Measurements from ENCODE around the gene EXD2. TPM values are rescaled to one million over a fixed set of nuclear protein-coding genes. Genes with fewer than 3 reads are reported as not detected.

Gene EXD2
- total and polyA plus RNA-seq, 2 of the 13 experiments (the other 11 are each of a cell fraction or from before 2014, with no cell fraction given), result 9.5 to 15.1 TPM

DNA sequence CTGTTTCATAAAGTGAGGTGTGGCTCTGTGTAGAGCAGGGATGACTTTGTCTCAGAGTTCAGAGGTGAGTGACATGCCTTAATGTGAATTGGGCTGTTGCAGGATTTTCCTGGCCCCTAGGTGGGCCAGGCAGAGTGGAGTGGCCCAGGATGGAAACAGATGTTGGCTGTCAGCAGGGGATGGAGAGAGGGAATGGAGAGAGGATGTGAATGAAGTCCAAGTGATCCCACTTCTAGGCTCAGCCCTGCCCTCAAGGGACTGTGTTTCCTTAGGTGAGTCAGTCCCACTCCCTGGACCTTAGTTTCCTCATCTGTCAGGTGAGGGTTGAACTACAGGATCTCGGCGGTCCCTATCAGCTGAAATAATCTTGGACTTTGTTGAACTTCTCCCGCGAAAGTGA is 76.2 kb downstream of the EXD2 start (continued):
- TF ChIP-seq, protein P1, sequence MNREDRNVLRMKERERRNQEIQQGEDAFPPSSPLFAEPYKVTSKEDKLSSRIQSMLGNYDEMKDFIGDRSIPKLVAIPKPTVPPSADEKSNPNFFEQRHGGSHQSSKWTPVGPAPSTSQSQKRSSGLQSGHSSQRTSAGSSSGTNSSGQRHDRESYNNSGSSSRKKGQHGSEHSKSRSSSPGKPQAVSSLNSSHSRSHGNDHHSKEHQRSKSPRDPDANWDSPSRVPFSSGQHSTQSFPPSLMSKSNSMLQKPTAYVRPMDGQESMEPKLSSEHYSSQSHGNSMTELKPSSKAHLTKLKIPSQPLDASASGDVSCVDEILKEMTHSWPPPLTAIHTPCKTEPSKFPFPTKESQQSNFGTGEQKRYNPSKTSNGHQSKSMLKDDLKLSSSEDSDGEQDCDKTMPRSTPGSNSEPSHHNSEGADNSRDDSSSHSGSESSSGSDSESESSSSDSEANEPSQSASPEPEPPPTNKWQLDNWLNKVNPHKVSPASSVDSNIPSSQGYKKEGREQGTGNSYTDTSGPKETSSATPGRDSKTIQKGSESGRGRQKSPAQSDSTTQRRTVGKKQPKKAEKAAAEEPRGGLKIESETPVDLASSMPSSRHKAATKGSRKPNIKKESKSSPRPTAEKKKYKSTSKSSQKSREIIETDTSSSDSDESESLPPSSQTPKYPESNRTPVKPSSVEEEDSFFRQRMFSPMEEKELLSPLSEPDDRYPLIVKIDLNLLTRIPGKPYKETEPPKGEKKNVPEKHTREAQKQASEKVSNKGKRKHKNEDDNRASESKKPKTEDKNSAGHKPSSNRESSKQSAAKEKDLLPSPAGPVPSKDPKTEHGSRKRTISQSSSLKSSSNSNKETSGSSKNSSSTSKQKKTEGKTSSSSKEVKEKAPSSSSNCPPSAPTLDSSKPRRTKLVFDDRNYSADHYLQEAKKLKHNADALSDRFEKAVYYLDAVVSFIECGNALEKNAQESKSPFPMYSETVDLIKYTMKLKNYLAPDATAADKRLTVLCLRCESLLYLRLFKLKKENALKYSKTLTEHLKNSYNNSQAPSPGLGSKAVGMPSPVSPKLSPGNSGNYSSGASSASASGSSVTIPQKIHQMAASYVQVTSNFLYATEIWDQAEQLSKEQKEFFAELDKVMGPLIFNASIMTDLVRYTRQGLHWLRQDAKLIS (CRISPR knock-in tag; IDR thresholded peaks at IDR 0.05), result no peak
- TF ChIP-seq TBX2 (CRISPR knock-in tag; IDR thresholded peaks at IDR 0.05; ENCODE audit: borderline replicate concordance) (no peak), LCORL (IDR thresholded peaks at IDR 0.05) (no peak), LCORL (CRISPR knock-in tag; IDR thresholded peaks at IDR 0.05) (no peak), ZNF891 (CRISPR knock-in tag; IDR thresholded peaks at IDR 0.05) (no peak), REL (CRISPR knock-in tag; conservative IDR thresholded peaks at IDR 0.05) (no peak), SIN3B (IDR thresholded peaks at IDR 0.05; ENCODE audit: low read length) (no peak)

DNA sequence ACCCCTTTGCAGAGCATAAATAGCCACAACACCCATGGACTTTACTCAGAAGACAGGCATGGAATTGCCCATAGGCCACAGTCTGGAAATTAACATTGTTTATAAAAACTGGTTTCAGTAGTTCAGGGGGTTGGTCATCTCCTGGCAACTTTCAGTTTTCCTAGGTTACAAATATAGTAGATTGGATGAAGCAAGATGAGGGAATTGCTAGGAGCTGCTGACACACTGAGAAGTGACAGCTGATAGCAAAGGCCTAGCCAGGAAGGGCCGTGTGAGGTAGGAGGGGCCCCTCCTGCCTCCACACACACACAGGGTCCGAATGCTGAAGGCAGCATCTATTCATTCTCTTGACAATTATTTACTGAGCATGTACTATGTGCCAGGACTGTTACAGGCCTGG is 76.9 kb downstream of the EXD2 start:
- H3K36me3 ChIP-seq (replicated peaks in 1 of 2; ENCODE audit: control insufficient read depth in 1 of 2, insufficient read depth in 2 of 2, low read length in 2 of 2), result no peaks in the 10 kb centered on the region
- no peaks in the 10 kb centered on the region for H4K20me1 ChIP-seq (ENCODE audit: insufficient read depth, low read length)
- H3K4me1 ChIP-seq (ENCODE audit: insufficient read depth, low read length), result peaks cover 15% of the 10 kb centered on the region
- in situ Hi-C loops (cut with HindIII; ENCODE audit: extremely low pct_ligation_motif_present, low pct_unique_long_range_greater_than_20kb), result no loop called here
- H3K27ac ChIP-seq (ENCODE audit: extremely low read length, insufficient read depth, low read length), result no peak overlapping the region
- BruUV-seq (replicated peaks), result no TSS peak
- H3K27me3 ChIP-seq (ENCODE audit: control insufficient read depth in 1 of 2, insufficient read depth in 2 of 2, low read length in 2 of 2), result peaks cover 1 to 21% of the 10 kb centered on the region in 2 experiments; a peak in 3 of 5 replicates
- no peak overlapping the region for H3K9ac ChIP-seq (ENCODE audit: insufficient read depth, low read depth, low read length)
- WGBS (ENCODE audit: low lambda C conversion rate), result 8% methylated on average over 2 of the region's 2 CpGs
- no peak for FAIRE-seq
- no peak overlapping the region for H2AFZ ChIP-seq (ENCODE audit: low read length)
- no peak overlapping the region for H3K4me3 ChIP-seq (replicated peaks in 1 of 3; ENCODE audit: insufficient read depth in 1 of 3, low read depth in 2 of 3, low read length in 3 of 3)
- no peaks in the 10 kb centered on the region for H3K9me3 ChIP-seq (ENCODE audit: low read length)
- CTCF ChIA-PET (ENCODE audit: low intra/inter-chr PET ratio, low total read pairs), result no interaction called here
- DNase-seq (ENCODE audit: low spot score), result no peak
- no peaks in the 10 kb centered on the region for H3K79me2 ChIP-seq (ENCODE audit: insufficient read depth, low read length)
- intact Hi-C loops (cut with micrococcal nuclease; ENCODE audit: unreplicated experiment), result no loop called here
- TF ChIP-seq, protein P2, sequence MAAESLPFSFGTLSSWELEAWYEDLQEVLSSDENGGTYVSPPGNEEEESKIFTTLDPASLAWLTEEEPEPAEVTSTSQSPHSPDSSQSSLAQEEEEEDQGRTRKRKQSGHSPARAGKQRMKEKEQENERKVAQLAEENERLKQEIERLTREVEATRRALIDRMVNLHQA (CRISPR knock-in tag; IDR thresholded peaks at IDR 0.05), result no peak
- TF ChIP-seq NR2F6 (IDR thresholded peaks at IDR 0.05) (no peak), NR2F6 (CRISPR knock-in tag; IDR thresholded peaks at IDR 0.05) (no peak), ZNF670 (CRISPR knock-in tag; IDR thresholded peaks at IDR 0.05; ENCODE audit: borderline replicate concordance) (no peak), CCAR2 (optimal IDR thresholded peaks at IDR 0.05; ENCODE audit: low read depth, low read length) (no peak), ETV5 (CRISPR knock-in tag; IDR thresholded peaks at IDR 0.05; ENCODE audit: borderline replicate concordance) (no peak), ESRRA (CRISPR knock-in tag; IDR thresholded peaks at IDR 0.05; ENCODE audit: low read depth) (no peak), ZNF766 (CRISPR knock-in tag; IDR thresholded peaks at IDR 0.05; ENCODE audit: borderline replicate concordance) (no peak), GZF1 (CRISPR knock-in tag; IDR thresholded peaks at IDR 0.05) (no peak), ADNP (CRISPR knock-in tag; IDR thresholded peaks at IDR 0.05) (no peak), YEATS4 (CRISPR knock-in tag; IDR thresholded peaks at IDR 0.05; ENCODE audit: borderline replicate concordance) (no peak)
- no peak overlapping the region for H3K4me2 ChIP-seq (ENCODE audit: low read depth, low read length)
- POLR2A ChIA-PET, result no interaction called here
- no peak for ATAC-seq

Measured in HepG2 (cell line).